IMR-90 (cell line): ENCODE measurements around the gene CENPP.

Experiments used
- CHD1 ChIP-seq: IDR thresholded peaks from 2 replicates; pipeline ENCODE4 v1.6.1; 2012; ENCODE audit warnings: low read depth, low read length, improper control_type of control experiment
- POLR2A ChIP-seq: IDR thresholded peaks from 2 replicates; pipeline ENCODE4 v1.6.1; 2012; ENCODE audit warnings: mild to moderate bottlenecking, low read depth, low read length
- TF ChIP-seq, protein P1 (sequence below): conservative IDR thresholded peaks from 2 replicates; pipeline ENCODE4 v1.5.1; 2012; ENCODE audit warnings: mild to moderate bottlenecking, low read depth, low read length, improper control_type of control experiment

- TF ChIP-seq CHD1 (no peak), POLR2A (no peak)
- TF ChIP-seq, protein P1, sequence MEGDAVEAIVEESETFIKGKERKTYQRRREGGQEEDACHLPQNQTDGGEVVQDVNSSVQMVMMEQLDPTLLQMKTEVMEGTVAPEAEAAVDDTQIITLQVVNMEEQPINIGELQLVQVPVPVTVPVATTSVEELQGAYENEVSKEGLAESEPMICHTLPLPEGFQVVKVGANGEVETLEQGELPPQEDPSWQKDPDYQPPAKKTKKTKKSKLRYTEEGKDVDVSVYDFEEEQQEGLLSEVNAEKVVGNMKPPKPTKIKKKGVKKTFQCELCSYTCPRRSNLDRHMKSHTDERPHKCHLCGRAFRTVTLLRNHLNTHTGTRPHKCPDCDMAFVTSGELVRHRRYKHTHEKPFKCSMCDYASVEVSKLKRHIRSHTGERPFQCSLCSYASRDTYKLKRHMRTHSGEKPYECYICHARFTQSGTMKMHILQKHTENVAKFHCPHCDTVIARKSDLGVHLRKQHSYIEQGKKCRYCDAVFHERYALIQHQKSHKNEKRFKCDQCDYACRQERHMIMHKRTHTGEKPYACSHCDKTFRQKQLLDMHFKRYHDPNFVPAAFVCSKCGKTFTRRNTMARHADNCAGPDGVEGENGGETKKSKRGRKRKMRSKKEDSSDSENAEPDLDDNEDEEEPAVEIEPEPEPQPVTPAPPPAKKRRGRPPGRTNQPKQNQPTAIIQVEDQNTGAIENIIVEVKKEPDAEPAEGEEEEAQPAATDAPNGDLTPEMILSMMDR, result no peak
These were observed 141.8 kb downstream of the CENPP start for GRCh38 chr9:92467511-92467910.
